GM19455 (cell line): ENCODE measurements around the gene MMS22L.

Source experiments
- ATAC-seq: cut with Tn5 transposase; IDR thresholded peaks from one replicate; pipeline ENCODE4 v1.9.1; 2021; ENCODE audit not compliant: unreplicated experiment

The MMS22L gene, protein sequence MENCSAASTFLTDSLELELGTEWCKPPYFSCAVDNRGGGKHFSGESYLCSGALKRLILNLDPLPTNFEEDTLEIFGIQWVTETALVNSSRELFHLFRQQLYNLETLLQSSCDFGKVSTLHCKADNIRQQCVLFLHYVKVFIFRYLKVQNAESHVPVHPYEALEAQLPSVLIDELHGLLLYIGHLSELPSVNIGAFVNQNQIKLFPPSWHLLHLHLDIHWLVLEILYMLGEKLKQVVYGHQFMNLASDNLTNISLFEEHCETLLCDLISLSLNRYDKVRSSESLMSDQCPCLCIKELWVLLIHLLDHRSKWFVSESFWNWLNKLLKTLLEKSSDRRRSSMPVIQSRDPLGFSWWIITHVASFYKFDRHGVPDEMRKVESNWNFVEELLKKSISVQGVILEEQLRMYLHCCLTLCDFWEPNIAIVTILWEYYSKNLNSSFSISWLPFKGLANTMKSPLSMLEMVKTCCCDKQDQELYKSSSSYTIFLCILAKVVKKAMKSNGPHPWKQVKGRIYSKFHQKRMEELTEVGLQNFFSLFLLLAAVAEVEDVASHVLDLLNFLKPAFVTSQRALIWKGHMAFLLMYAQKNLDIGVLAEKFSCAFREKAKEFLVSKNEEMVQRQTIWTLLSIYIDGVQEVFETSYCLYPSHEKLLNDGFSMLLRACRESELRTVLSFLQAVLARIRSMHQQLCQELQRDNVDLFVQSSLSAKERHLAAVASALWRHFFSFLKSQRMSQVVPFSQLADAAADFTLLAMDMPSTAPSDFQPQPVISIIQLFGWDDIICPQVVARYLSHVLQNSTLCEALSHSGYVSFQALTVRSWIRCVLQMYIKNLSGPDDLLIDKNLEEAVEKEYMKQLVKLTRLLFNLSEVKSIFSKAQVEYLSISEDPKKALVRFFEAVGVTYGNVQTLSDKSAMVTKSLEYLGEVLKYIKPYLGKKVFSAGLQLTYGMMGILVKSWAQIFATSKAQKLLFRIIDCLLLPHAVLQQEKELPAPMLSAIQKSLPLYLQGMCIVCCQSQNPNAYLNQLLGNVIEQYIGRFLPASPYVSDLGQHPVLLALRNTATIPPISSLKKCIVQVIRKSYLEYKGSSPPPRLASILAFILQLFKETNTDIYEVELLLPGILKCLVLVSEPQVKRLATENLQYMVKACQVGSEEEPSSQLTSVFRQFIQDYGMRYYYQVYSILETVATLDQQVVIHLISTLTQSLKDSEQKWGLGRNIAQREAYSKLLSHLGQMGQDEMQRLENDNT

DNA sequence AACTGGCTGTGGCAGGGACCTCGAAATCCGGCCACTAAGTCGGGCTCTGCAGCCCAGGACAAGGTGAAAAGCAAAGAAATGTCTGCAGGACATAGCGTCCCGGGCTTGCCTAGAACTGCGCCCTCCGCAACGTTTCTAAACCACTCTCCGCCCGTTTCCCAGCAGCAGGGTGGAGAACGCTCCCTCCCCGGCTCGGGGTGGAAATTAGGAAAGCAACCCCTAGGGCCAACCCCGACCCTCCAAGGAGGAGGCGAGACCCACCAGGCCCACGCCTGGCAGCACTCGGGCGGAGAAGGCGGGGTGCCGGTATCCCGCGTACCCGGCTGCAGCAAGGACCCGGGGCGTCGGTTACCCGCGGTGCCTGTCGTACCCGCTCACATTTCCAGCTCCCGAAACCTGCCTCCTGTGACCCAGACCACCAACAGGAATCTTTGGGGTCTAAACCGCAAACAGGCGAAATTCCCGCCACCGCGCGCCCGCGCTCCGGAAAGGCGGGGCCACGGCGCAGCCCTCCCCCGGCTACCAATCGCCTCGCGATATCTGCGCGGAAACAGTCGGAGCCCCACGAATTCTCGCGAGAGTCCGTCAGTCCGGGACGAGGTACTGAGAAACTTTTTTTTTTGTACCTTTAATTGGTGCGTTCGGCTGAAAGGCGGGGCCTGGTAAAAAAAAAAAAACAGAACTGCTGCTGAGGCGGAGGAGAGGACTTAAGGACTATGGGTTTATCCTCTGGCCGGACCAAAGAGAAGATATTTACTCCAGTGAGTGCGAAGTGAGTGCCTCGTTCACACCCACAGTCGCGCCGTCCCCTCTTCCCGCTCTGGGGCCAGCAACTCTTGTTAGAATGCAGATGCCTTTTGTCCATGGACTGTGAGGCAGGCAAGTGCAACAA, at the start of gene MMS22L:
Gene MMS22L, minus strand, starts transcription at position 491 of the 892 bp plus-strand sequence. CDS start 739 bp downstream, outside the sequence.
- ATAC-seq: peak; percentile 98

DNA sequence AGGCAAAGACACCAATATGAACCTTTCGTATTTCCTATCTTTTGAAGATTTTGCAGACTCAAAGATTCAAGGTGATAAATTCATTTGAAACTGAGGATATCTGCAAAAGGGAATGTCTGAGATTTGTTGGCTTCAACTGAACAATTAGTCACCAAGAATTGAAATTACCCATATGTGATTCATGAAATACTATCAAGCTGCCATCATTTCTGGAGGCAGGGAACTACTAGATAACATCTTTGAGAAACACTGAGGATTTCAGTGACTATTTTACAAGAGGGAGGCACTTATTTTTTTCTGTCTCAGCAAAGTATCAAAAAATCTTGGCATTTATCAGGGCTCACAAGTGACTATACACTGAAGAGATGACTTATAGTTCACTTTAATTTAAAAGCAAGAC, 39.8 kb upstream of the MMS22L start:
- ATAC-seq: no peak

DNA sequence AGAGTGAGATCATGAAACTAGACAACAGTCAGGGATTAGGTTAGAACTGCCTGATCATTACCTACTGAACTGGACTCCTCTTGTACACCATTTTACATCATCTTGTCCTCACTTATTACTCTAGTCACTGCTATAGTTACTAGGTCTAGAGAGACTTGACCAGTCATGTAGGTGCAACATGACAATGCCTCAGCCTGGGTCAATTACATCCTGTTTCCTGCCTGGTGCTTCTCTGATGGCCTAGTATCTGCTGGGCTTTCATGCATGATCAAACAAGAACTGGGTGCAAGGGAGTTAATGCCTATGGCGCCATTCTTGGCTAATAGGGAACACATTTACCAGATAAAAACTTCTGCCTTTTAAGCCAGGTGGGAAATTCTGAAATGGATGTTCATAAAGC, 39.2 kb upstream of the MMS22L start:
- no peak for ATAC-seq

DNA sequence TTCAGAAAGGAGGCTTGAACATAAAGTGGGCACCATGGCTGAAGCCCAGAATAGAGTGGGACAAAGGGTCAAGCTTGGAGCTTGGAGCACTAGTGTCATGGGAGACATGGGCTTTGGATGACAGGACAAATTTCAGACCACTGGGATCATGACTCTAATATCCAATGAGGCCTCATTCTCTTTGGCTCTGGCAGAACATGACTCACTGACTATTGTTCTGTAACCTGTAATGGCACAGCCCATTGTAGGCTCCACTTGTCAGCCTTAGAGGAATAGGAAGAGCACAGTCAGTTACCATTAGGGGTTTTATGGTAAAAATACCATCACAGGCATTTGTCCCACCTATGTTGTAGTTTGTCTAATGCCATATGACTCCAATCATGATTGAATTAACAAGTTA, 34.0 kb upstream of the MMS22L start:
- ATAC-seq: no peak

DNA sequence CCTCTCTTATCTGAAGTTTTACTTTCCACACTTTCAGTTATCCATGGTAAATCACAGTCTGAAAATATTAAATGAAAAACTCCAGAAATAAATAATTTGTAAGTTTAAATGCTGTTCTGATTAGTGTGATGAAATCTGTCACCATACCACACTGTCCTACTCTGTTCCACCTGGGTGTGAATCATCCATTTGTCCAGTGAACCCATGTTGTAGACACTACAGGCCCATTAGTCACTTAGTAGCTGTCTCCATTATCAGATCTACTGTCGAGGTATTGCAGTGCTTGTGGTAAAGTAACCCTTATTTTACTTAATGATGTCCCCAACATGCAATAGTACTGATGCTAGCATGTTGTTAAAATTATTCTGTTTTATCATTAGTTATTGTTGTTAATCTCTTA, 29.2 kb upstream of the MMS22L start:
- ATAC-seq: no peak

DNA sequence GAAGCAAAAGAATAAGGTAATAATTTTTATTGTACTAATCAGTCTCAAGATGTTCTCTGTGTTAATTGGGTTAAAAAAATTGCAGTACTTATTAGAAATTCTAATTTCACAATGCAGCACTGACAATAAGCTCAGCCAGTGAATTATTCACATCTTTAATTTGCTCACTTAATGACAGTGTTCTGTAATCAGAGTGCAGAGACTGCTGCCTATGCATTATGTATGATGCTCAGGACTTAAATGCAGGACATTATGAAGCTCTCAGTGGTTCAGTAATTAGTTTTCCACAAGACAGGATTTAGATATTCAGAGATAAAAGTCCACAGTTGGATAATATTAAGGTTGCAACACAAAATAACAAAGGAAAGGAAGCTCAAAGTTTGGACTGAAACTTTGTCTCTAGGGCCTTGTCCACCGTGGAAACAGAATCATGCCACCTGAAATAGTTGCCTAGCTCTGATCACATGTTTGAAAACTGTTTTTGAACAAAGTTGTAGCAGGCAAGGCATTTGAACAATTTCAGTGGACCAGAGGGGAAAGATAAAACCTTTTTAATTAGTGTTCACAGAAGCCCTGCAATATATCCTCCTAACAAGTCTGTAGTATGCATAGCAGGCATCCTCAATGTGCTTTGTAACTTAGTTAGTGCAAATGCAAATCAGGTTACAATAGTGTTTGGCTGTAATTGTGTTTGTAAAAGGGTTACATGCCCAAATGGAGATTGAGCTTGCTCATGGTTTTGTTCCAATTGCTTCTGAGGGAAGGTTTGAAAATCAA, 23.7 kb upstream of the MMS22L start:
- no peak for ATAC-seq

DNA sequence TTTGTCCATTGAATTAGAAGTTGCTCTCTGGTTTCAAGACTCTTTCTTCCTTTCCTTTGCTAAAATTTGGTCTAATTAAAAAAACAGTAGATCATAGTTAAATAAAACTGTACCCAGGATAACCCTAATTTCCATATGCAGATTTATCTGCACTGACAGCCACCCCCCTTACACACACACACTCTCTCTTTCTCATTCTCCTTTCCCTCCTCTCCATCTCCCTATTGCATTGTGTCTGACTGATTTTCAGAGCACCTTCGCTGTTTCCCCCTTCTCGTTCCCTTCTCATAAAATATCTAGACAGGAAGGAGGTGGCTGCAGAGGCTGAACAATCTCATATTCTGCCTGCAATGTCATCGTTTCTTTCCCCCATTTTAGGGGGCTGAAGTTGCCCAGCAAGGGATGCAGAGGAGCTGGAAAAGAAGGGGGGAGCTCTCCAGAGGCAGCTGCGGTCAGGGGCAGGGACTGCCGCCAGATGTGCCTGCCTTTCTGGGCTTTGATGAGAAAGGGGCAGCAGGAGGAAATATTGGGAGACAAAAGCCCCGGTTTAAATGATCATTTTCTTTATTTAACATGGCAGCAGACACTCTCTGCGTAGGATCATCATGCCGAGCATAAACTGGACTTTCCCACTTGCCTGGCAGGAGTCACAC, 22.5 kb upstream of the MMS22L start:
- no peak for ATAC-seq

DNA sequence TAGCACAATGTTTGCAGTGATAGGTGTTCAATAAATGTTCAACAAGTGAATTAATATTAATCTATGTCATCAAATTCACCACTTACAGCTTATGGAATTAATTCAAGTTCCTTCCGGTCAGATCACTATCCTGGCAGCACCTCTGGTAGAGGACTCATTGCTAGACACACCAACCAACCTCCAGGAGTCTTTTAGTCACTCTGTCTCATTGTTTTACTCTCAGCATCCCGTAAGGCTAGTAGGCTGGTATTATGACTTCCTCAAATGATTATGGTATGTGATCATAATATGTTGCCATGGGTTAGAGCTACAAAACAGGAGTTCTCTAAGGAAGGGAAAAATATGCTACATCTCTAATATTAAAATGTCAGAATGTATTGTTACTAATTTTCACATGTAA, 21.7 kb upstream of the MMS22L start:
- no peak for ATAC-seq

DNA sequence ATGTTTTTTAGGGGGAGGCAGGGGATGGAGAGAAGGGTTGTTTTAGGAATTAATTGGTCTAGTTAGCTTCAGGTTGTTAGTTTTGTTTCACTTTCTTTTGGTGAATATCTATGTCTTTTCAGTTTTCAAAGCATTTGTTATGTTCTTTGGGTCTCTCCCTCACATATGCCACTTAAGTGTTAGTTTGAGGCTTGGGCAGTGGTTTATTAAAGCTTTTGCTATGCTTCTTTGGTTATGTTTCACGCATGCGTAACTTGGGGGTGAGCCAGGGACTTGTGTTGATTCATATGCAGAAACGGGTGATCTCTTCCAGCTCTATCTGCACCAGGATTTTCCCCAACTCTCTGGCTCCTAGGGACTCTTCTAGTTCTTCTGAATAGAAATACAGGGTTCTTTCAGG, 11.4 kb upstream of the MMS22L start:
- no peak for ATAC-seq

DNA sequence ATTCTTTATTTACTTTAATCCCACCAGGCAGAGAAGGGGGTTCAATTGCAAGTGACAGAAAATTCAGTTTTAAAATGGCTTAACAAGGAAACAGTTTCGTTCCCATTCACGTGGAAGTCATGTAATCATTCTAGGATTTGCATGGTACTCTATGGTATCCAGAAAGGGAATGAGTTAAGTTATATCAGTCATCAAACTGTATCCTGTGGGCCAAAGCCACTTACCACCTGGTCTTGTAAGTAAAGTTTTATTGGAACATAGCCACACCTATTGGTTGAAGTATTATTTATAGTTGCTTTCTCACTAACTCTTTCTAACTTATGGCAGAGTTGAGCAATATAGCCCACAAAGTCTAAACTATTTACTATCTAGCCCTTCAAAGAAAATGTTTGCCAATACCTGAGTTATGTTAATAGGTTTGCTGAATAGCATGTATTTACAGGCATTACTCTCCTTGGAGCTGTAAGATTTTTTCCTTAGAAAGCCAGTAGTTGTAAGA, 10.2 kb upstream of the MMS22L start:
- ATAC-seq: no peak

DNA sequence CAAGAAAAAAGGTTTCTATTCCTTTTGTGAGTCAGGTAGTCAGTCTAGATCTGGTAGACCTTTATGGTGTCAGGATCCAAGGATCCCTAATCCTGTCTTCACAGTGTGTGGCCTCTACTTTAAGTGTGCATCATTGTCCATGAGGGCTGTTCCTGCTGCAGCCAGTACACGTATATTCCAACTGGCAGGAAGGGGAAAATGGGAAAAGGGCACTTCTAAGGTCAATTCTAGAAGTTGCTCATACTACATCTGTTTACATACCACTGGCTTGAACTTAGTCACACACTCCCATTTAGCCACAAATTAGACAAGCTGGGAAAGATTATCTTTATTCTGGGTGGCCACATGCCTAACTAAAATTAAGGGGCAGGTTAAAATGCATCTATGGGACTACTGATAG, 9.7 kb upstream of the MMS22L start:
- no peak for ATAC-seq

DNA sequence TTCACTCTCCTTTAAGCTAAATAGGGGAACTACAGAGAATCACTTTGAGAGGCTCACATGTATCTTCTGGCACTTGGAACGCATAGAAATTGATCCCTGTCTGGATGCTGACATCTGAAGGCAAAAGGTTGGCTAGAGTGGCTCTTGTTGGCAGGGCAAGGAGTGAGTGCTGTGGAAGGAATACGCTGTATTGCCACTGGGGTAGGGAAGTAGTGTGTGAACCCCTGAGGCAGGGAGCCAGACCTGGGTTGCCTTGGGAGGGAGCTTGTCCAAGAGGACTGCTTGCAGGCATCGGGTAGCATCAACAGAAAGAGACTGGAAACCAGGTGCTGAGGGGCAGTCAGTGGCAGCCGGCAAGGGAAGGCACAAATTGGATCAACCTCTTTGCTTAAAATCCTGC, 8.9 kb upstream of the MMS22L start:
- no peak for ATAC-seq

DNA sequence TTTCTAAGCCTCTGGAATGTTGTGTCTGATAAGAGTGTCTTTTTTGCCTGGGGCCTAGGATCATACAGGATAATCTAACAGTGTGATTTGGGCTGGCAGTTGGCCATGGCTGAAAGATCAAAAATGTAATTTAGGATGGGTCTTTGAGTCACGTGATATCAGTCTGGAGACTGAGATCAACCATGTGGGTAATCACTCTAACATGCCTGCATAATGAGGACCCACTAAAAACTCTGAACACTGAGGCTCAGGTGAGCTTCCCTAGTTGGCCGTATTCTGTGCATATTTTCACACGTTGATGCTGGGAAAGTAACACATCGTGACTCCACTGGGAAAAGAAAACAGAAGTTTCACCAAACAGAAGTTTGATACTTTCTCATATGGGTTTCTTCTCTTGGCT, 6.3 kb upstream of the MMS22L start:
- no peak for ATAC-seq

DNA sequence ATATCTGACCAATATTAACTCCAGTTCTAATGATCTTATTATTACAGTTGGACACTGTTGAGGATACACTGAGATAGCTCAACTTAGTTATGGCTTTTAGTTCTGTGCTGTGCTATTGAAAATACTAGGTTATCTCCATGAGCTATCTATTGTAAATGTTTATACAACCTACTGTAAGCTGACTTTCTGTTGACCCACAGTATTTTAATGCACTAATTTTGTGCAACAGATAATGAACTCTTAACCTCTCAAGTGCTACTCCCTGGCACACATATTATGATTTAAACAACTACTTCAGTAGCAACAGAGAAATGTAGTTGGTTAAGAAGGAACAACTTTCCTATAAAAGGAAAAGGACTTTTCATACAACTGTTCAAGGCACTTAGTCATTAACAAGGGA, 5.2 kb upstream of the MMS22L start:
- ATAC-seq: no peak

DNA sequence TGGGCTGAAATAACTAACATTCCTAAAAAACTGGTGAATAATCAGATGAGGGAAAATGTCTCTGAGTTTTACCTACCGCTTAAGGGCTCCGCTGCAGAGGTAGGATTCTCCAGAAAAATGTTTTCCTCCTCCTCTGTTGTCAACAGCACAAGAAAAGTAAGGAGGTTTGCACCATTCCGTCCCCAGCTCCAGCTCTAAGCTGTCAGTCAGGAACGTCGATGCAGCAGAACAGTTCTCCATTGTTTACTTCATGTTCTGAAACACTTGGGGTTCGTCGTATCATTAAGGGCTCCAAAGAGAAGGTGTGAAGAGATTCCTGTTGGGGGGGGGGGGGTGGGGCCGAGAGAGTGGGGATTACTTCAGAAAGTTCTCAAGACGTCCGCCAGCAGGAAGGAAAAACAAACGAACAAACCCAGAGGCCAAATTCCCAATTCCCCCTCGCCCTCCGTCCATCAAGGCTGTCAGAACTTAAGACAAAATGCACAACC, 734 bp downstream of the MMS22L start:
- peak; percentile 8 for ATAC-seq

DNA sequence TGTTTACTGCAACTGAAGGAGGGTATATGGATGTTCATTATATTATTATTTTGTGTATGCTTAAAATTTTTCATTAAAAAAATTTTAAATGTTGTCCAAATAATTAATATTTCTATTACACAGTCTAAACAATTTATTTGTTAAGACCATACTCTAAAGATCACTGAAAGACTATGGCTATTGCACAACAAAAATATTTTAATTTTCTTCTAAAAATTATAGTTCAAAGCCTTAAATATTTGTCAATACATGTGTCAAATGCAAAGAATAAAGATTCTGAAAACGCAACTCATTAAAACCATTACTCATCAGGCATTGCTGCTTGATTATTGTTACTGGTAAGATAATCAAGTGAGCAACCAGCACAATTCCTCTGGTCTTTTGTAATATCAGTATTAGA, 2.2 kb downstream of the MMS22L start:
- ATAC-seq: no peak

DNA sequence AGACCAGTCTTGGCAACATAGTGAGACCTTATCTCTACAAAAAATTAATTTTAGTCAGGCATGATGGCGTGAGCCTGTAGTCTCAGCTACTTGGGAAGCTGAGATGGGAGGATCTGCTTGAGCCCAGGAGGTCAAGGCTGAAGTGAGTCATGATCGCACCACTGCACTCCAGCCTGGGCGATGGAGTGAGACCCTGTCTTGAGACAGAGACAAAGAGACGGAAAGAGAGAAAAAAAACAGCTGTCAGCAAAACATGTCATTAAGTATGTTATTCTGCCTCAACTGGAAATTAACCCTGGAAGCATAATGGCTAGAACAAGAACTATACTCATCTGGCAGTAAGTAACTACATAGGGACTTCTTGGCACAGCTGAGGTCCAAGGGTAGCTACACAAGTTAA, 7.2 kb downstream of the MMS22L start:
- ATAC-seq: no peak

DNA sequence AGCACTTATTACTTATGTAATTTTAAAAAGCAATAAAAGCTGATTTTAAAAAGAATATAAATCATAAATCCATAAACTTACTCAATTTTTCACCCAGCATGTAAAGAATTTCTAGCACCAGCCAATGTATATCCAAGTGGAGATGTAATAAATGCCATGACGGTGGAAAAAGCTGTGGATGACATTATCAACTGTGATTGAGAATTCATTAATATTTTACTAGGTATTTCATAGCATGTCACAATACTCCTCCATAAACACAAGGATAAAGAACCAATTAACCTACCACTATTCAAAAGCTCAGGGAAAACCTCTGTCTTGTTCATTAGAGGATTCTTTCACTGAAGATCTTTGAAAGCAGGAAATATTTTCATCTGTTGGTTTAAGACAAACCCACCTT, 13.2 kb downstream of the MMS22L start:
- no peak for ATAC-seq

DNA sequence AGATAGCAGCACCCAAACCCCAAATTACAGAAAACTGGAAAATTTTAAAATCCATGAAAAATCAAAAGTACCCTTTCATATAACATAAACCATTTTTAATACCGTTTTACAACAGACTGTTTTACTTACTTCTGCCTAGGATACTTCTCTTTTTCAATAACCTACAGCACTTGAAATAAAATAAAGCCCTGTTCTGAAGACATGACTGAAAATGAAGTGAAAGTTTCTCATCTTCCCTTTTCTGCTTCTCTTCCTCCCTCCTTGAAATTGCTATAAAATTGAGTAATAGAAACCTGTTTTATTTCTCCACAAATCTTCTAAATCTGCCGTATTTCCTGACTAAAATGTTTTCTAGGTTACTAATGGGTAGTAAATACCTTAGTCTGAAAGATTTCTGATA, 20.3 kb downstream of the MMS22L start:
- no peak for ATAC-seq
